ENCODE data around the gene UBE2R2.
"Not testable (repeated sequence)": the region's sequence is repeated elsewhere in the genome, so short reads cannot be mapped to it uniquely, and the experiment has no call there.

Gene UBE2R2

GRCh38 chr9:33956544-33956943 is 139.6 kb downstream of the UBE2R2 start:
- no peak for TF ChIP-seq CTCF (IDR thresholded peaks at IDR 0.05; ENCODE audit: control insufficient read depth, insufficient read depth, low read depth, low read length, missing control alignments)
- DNase-seq (ENCODE audit: low read depth), result no peak
- no peak overlapping the region for H3K4me3 ChIP-seq (ENCODE audit: control insufficient read depth, low read depth, low read length)

- no peak overlapping the region for H3K4me3 ChIP-seq (ENCODE audit: control insufficient read depth, low read depth, low read length)
- no peak for DNase-seq (ENCODE audit: low read depth)
- TF ChIP-seq CTCF (IDR thresholded peaks at IDR 0.05; ENCODE audit: control insufficient read depth, insufficient read depth, low read depth, low read length, missing control alignments), result no peak
These were observed 142.8 kb downstream of the UBE2R2 start for GRCh38 chr9:33959725-33960124.

- not testable (repeated sequence) for H3K4me3 ChIP-seq (ENCODE audit: control insufficient read depth, low read depth, low read length); DNase-seq (ENCODE audit: low read depth)
These were observed 145.5 kb downstream of the UBE2R2 start for GRCh38 chr9:33962468-33962867.

- no peak overlapping the region for H3K4me3 ChIP-seq (ENCODE audit: control insufficient read depth, low read depth, low read length)
- DNase-seq (ENCODE audit: low read depth), result no peak
- TF ChIP-seq CTCF (IDR thresholded peaks at IDR 0.05; ENCODE audit: control insufficient read depth, insufficient read depth, low read depth, low read length, missing control alignments), result no peak
These were observed 147.3 kb downstream of the UBE2R2 start for GRCh38 chr9:33964086-33964768.

All from AG09309 (cell line).